ENCODE measurements around the gene TEN1.
A peak's percentile ranks its signal among the peaks of the same experiment; 100 is the strongest.
"Not testable (repeated sequence)": the region's sequence is repeated elsewhere in the genome, so short reads cannot be mapped to it uniquely, and the experiment has no call there.

Gene TEN1
- long read RNA-seq, donor 1, transcript TEN1-201 (4 exons, 994 nt) = major isoform, 33 of 33 reads
- long read RNA-seq, donor 1, partial matches to known transcripts = 0 of 33 reads
- long read RNA-seq, donor 1, other reads (novel, unspliced or antisense) = 0 of 33 reads
- long read RNA-seq, donor 2, transcript TEN1-201 (4 exons, 994 nt) = major isoform, 15 of 15 reads
- long read RNA-seq, donor 2, partial matches to known transcripts = 0 of 15 reads
- long read RNA-seq, donor 2, other reads (novel, unspliced or antisense) = 0 of 15 reads
- long read RNA-seq, donor 3, transcript TEN1-201 (4 exons, 994 nt) = major isoform, 8 of 8 reads
- long read RNA-seq, donor 3, partial matches to known transcripts = 0 of 8 reads
- long read RNA-seq, donor 3, other reads (novel, unspliced or antisense) = 0 of 8 reads
- long read RNA-seq, donor 4, transcript TEN1-201 (4 exons, 994 nt) = major isoform, 18 of 19 reads
- long read RNA-seq, donor 4, partial matches to known transcripts = 0 of 19 reads
- long read RNA-seq, donor 4, other reads (novel, unspliced or antisense) = 0 of 19 reads
- long read RNA-seq, donor 5, transcript TEN1-201 (4 exons, 994 nt) = major isoform, 15 of 15 reads
- long read RNA-seq, donor 5, partial matches to known transcripts = 0 of 15 reads
- long read RNA-seq, donor 5, other reads (novel, unspliced or antisense) = 0 of 15 reads
- long read RNA-seq, donor 6, transcript TEN1-201 (4 exons, 994 nt) = major isoform, 13 of 14 reads
- long read RNA-seq, donor 6, partial matches to known transcripts = 0 of 14 reads
- long read RNA-seq, donor 6, other reads (novel, unspliced or antisense) = 0 of 14 reads
- long read RNA-seq, donor 7 = 0 reads
- long read RNA-seq, donor 8, transcript TEN1-201 (4 exons, 994 nt) = major isoform, 14 of 14 reads
- long read RNA-seq, donor 8, partial matches to known transcripts = 0 of 14 reads
- long read RNA-seq, donor 8, other reads (novel, unspliced or antisense) = 0 of 14 reads

- DNase-seq = peak; percentile 99
These were observed at the start of gene TEN1, which contains the start of gene ACOX1 for GRCh38 chr17:75978938-75979704. Gene TEN1 (plus strand): TSS chr17:75979240. CDS start chr17:75986193, 6,953 bp downstream. Gene ACOX1 (minus strand): TSS chr17:75979166. CDS start chr17:75979073, 93 bp downstream.

- DNase-seq = no peak
These were observed 48.0 kb upstream of the TEN1 start for GRCh38 chr17:75931062-75931461.

GRCh38 chr17:75932852-75933251 lies 46.2 kb upstream of the TEN1 start:
- no peak for DNase-seq

- no peak for DNase-seq
These were observed 45.2 kb upstream of the TEN1 start for GRCh38 chr17:75933808-75934207.

- DNase-seq = no peak
These were observed 41.4 kb upstream of the TEN1 start for GRCh38 chr17:75937652-75938051.

- peak; percentile 89 for DNase-seq
These were observed 38.2 kb upstream of the TEN1 start, which contains the start of gene FBF1 for GRCh38 chr17:75940727-75941441. Gene FBF1 (minus strand): TSS chr17:75941042. CDS start chr17:75938149, 2,893 bp downstream.

- no peak for DNase-seq
These were observed 37.6 kb upstream of the TEN1 start for GRCh38 chr17:75941442-75941819.

- no peak for DNase-seq
These were observed 36.6 kb upstream of the TEN1 start for GRCh38 chr17:75942473-75942872.

- no peak for DNase-seq
These were observed 35.5 kb upstream of the TEN1 start for GRCh38 chr17:75943491-75943890.

- DNase-seq = no peak
These were observed 33.8 kb upstream of the TEN1 start for GRCh38 chr17:75945211-75945610.

GRCh38 chr17:75950421-75950820 lies 28.6 kb upstream of the TEN1 start:
- no peak for DNase-seq

GRCh38 chr17:75950855-75951554 lies 28.0 kb upstream of the TEN1 start:
- no peak for DNase-seq

GRCh38 chr17:75959051-75959838 lies 19.8 kb upstream of the TEN1 start:
- DNase-seq = no peak

GRCh38 chr17:75959839-75960511 lies 19.1 kb upstream of the TEN1 start:
- DNase-seq = no peak

- DNase-seq = no peak
These were observed 13.6 kb upstream of the TEN1 start for GRCh38 chr17:75965468-75965867.

- DNase-seq = not testable (repeated sequence)
These were observed 10.0 kb upstream of the TEN1 start for GRCh38 chr17:75969044-75969443.

GRCh38 chr17:75970011-75970523 lies 9.0 kb upstream of the TEN1 start:
- DNase-seq = no peak

- no peak for DNase-seq
These were observed 8.4 kb upstream of the TEN1 start for GRCh38 chr17:75970626-75971025.

- DNase-seq = not testable (repeated sequence)
These were observed 3.9 kb upstream of the TEN1 start for GRCh38 chr17:75975187-75975586.
